T-helper 22 cell (primary cell): ENCODE measurements around the gene HPX.
A peak's percentile ranks its signal among the peaks of the same experiment; 100 is the strongest.

ENCODE experiments used
- DNase-seq: peaks from one replicate; pipeline ENCODE4 v3.0.0-alpha.2; 2020; ENCODE audit warnings: low read depth

Gene HPX

GRCh38 chr11:6440906-6441358 is at the start of gene HPX:
TSS of gene HPX (minus strand) at chr11:6440987. CDS start at chr11:6440963, 24 bp downstream.
- no peak for DNase-seq

GRCh38 chr11:6489306-6489705 is 48.5 kb upstream of the HPX start:
- no peak for DNase-seq

- DNase-seq: no peak
Observed at GRCh38 chr11:6488821-6489220, 48.0 kb upstream of the HPX start.

GRCh38 chr11:6488342-6488741 is 47.6 kb upstream of the HPX start:
- DNase-seq: no peak

GRCh38 chr11:6486938-6487337 is 46.2 kb upstream of the HPX start:
- DNase-seq: no peak

- no peak for DNase-seq
Observed at GRCh38 chr11:6486256-6486655, 45.5 kb upstream of the HPX start.

- DNase-seq: no peak
Observed at GRCh38 chr11:6485661-6486060, 44.9 kb upstream of the HPX start.

GRCh38 chr11:6483015-6483414 is 42.2 kb upstream of the HPX start:
- no peak for DNase-seq

- no peak for DNase-seq
Observed at GRCh38 chr11:6482441-6482840, 41.7 kb upstream of the HPX start.

- DNase-seq: no peak
Observed at GRCh38 chr11:6481924-6482275, 41.1 kb upstream of the HPX start.

GRCh38 chr11:6481012-6481923 is 40.5 kb upstream of the HPX start, which contains the start of the genes ARFIP2 and TIMM10B:
TSS of gene ARFIP2 (minus strand) at chr11:6481331. CDS start at chr11:6480421, 910 bp downstream.
TSS of gene TIMM10B (plus strand) at chr11:6481501. CDS start at chr11:6481517, 16 bp downstream.
- DNase-seq: peak; percentile 97

GRCh38 chr11:6480299-6480914 is 39.6 kb upstream of the HPX start:
- DNase-seq: no peak

GRCh38 chr11:6476571-6476970 is 35.8 kb upstream of the HPX start:
- DNase-seq: no peak

GRCh38 chr11:6475936-6476335 is 35.1 kb upstream of the HPX start:
- no peak for DNase-seq

GRCh38 chr11:6474806-6475500 is 34.2 kb upstream of the HPX start:
- no peak for DNase-seq

- no peak for DNase-seq
Observed at GRCh38 chr11:6474413-6474792, 33.6 kb upstream of the HPX start.

- DNase-seq: peak; percentile 73
Observed at GRCh38 chr11:6473451-6474412, 32.9 kb upstream of the HPX start, which contains the start of gene TRIM3. TSS of gene TRIM3 (minus strand) at chr11:6473941. CDS start at chr11:6465695, 8,246 bp downstream.

- no peak for DNase-seq
Observed at GRCh38 chr11:6472934-6473333, 32.1 kb upstream of the HPX start.

GRCh38 chr11:6469599-6469998 is 28.8 kb upstream of the HPX start:
- no peak for DNase-seq

- no peak for DNase-seq
Observed at GRCh38 chr11:6468712-6469495, 28.1 kb upstream of the HPX start.

GRCh38 chr11:6459099-6459450 is 18.3 kb upstream of the HPX start:
- DNase-seq: no peak
